ENCODE results near the gene OLFM1.
"Not testable (repeated sequence)": the region's sequence is repeated elsewhere in the genome, so short reads cannot be mapped to it uniquely, and the experiment has no call there.

Gene OLFM1

DNA sequence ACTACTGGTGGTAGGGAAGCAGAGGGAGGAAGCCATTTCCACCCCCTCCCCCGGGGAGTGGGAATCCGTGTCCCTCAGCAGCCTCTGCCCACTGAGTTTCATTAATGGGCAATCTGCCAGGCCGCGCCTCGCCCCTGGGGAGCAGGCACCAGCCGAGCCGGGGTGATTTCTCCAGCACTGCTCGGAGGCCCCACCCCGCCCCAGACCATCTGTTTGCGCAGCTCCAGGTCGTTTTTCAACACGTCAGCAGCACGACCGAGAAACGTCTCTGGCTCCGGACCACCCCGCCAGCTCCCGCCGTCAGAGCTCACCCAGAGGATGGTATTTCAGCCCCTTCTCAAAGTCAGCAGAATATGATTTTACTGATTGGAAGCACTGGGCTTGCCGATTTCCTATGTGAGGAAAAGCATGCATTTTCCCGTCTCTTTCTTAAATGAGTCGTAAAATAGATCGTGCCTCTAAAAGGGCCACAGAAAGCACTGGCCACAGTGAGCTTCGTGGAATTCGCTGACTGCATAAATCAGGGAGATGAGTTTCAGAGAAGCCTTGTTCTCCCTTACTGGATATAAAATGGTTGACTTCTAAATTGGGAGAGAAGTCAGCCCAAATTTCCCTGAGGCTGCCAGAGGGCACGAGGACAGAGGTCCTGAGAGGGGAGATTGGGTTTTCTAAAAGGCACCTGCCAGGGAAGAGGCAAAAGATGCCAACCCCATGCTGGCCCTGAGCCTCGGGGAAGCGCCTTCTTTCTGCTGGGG lies 47.0 kb downstream of the OLFM1 start:
- DNase-seq (ENCODE audit: low spot score), result no peak

- no peak for DNase-seq (ENCODE audit: low spot score)
Measured at GRCh38 chr9:135135171-135135928, 47.9 kb downstream of the OLFM1 start.

DNA sequence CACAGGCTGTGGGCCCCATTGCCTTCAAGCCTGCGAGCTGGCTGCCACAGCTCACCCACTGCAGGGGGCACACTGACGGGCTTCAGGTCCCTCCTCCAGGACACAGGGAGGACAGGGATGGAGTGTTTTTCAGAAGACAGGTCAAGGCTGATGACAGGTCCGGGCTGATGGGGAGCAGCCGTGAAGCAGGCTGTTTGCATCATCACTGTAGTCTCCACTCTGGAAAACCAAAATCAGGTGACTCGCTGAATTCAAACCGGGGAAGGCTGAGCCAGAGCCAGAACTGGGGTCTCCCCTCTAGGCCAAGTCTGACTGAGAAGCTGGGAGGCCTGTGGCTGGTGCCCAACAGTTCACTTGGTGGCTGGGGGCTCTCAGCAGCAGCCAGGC lies 48.5 kb downstream of the OLFM1 start:
- no peak for DNase-seq (ENCODE audit: low spot score)

- no peak for DNase-seq (ENCODE audit: low spot score)
Measured at GRCh38 chr9:135136481-135136880, 49.0 kb downstream of the OLFM1 start.

- no peak for DNase-seq (ENCODE audit: low spot score)
Measured at GRCh38 chr9:135136991-135137832, 49.7 kb downstream of the OLFM1 start.

- no peak for DNase-seq (ENCODE audit: low spot score)
Measured at GRCh38 chr9:135138078-135138855, 50.8 kb downstream of the OLFM1 start.

- DNase-seq (ENCODE audit: low spot score), result no peak
Measured at GRCh38 chr9:135139366-135139959, 52.0 kb downstream of the OLFM1 start.

GRCh38 chr9:135141183-135141774 lies 53.8 kb downstream of the OLFM1 start:
- no peak for DNase-seq (ENCODE audit: low spot score)

- no peak for DNase-seq (ENCODE audit: low spot score)
Measured at GRCh38 chr9:135144581-135145170, 57.2 kb downstream of the OLFM1 start.

GRCh38 chr9:135145312-135145711 lies 57.8 kb downstream of the OLFM1 start:
- DNase-seq (ENCODE audit: low spot score), result no peak

- DNase-seq (ENCODE audit: low spot score), result no peak
Measured at GRCh38 chr9:135146241-135146640, 58.8 kb downstream of the OLFM1 start.

GRCh38 chr9:135146766-135147473 lies 59.5 kb downstream of the OLFM1 start:
- no peak for DNase-seq (ENCODE audit: low spot score)

DNA sequence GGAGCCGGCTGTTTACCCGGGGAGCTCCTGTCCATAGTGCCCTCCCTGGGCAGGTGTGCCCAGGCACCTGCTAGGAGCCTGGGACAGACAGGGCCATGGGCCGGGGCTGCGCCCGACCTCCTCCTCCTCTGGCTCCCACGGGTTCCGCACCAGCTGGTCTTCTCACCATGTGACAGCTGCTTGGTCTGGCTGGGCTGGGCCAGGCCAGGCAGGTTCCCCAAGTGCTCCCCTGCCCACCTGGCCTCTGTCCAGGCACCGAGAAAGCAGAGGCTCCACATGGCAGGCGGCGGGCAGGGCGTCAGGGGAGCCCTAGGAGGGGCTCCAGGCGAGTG lies 60.0 kb downstream of the OLFM1 start:
- DNase-seq (ENCODE audit: low spot score), result no peak

DNA sequence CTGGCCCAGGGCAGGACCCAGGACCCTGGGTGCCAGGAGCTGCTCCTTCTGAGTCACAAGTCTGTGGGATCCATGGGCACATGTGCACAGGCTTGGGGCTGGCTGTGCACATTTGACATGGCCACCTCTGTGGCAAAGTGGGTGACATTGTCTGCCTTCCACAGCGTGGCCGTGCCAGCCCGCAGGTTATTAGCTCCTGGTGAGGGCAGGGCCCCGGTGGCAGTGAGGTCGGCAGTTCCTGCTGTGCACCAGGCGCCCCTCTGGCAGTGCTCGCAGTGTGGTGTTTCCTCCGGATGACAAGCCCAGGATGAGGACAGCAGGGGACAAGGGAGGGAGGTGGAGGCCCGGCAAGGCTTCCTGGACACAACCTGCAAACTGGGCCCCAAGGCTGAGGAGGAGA lies 60.5 kb downstream of the OLFM1 start:
- no peak for DNase-seq (ENCODE audit: low spot score)

GRCh38 chr9:135148386-135148785 lies 60.9 kb downstream of the OLFM1 start:
- no peak for DNase-seq (ENCODE audit: low spot score)

GRCh38 chr9:135149901-135150300 lies 62.4 kb downstream of the OLFM1 start:
- not testable (repeated sequence) for DNase-seq (ENCODE audit: low spot score)

DNA sequence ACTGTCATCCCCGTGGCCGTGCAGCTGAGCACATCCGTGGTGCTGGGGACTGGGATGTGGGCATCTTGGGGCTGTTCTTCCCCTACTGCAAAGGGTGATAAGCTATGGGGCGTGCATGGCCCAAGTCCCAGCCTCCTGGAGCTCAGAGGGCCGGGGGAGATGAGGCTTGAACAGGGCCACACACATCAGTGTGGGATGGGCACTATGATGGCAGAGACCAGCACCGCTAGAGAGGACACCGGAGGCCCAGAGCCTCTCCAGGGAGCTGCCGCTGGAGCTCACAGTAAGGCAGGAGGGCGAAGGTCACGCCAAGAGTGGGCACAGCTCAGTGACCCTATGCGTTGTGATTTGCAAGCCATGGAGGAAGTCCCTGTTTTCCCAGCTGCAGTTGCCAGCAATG lies 63.5 kb downstream of the OLFM1 start:
- no peak for DNase-seq (ENCODE audit: low spot score)

- no peak for DNase-seq (ENCODE audit: low spot score)
Measured at GRCh38 chr9:135151757-135152613, 64.5 kb downstream of the OLFM1 start.

All from germinal center (tissue), 1 donor.